Suppressor macrophage treated with lipopolysaccharide for 1 hour (primary cell): Measurements from ENCODE around the gene CFL1.
"Not testable (repeated sequence)": the region's sequence is repeated elsewhere in the genome, so short reads cannot be mapped to it uniquely, and the experiment has no call there.

Source experiments
- DNase-seq, 3 donors: peaks; one replicate each; pipeline ENCODE4 v3.0.0-alpha.2; 2020 to 2022

The CFL1 gene

DNA sequence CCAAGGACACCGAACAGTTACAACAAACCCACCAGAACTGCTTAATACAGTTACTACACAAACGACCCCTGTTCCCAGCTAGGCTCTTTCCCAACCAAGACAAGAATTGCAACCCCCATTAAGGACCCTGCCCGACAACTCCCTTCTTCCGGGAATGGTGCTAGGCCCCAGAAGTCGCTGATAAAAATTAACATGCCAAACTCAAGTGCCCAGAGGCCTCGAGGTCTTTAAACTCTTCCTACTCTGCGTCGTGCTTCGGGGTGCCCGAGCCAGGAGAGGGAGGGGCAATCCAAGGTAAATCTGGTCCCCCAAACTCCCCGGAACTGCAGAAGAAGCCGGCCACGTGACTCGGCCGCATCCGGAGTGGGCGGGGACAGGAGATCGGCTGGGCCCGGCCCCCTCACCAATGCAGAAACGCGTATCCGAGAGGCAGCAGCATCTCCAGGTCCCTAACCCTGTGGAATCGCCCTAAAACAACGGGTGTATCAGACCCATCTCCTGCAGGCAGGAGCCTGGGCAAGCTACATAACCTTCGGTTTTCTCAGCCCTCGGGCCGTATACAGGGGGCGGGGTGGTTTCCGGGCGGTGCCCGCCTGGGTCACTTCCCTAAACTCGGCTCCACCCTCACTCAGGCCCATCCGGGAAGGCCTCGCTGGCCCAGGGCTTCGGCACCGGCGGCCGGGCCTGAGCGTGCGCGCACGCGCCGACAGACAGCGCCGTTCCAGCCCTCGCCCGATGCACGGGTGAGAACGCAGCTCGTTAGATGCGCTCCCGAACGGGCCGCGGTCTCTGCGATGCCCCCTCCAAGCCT is 1.1 kb downstream of the CFL1 start:
- DNase-seq, result peak; percentile 90 to 95 (median 92)

- DNase-seq, result no peak
These were observed 2.0 kb downstream of the CFL1 start for GRCh38 chr11:65855927-65856363.

- no peak for DNase-seq
These were observed 2.8 kb downstream of the CFL1 start for GRCh38 chr11:65854852-65855837.

- DNase-seq, result no peak
These were observed 3.8 kb downstream of the CFL1 start for GRCh38 chr11:65854161-65854592.

GRCh38 chr11:65853246-65853979 is 4.6 kb downstream of the CFL1 start:
- DNase-seq, result no peak

DNA sequence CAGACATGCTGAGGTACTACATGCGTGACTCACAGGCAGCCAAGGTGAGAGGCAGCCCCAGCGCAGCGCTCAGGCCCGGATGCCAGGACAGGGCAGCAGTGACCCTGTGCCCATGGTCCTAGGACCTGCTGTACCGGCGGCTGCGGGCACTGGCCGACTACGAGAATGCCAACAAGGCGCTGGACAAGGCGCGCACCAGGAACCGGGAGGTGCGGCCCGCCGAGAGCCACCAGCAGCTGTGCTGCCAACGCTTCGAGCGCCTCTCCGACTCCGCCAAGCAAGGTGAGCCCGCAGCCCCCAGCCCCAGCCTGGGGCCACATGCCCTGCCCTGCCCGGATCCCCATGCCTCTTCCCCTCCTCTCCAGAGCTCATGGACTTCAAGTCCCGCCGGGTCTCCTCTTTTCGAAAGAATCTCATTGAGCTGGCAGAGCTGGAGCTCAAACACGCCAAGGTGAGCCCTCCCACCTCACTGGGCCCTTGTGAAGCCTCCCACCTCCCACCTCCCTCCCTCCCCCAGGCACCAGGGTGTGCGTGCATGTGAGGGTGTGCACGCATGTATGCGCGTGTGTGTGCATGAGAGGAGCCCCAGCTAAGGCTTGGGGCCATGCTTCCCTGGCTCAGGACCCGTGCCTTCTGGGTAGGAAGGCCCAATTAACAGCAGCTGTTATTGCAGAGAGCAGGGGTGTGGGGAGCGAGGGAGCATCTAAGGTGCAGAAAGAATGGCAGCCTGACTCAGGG is 5.3 kb downstream of the CFL1 start:
- no peak for DNase-seq

- no peak for DNase-seq
These were observed 6.0 kb downstream of the CFL1 start for GRCh38 chr11:65851811-65852507.

GRCh38 chr11:65851083-65851579 is 6.8 kb downstream of the CFL1 start:
- peak in 2 of 3 donors; percentile 24 to 41 for DNase-seq

- DNase-seq, result no peak
These were observed 7.5 kb downstream of the CFL1 start for GRCh38 chr11:65850217-65851082.

GRCh38 chr11:65849771-65850216 is 8.2 kb downstream of the CFL1 start:
- DNase-seq, result no peak

- no peak for DNase-seq
These were observed 8.6 kb downstream of the CFL1 start for GRCh38 chr11:65849366-65849765.

GRCh38 chr11:65848693-65849092 is 9.3 kb downstream of the CFL1 start:
- not testable (repeated sequence) for DNase-seq

DNA sequence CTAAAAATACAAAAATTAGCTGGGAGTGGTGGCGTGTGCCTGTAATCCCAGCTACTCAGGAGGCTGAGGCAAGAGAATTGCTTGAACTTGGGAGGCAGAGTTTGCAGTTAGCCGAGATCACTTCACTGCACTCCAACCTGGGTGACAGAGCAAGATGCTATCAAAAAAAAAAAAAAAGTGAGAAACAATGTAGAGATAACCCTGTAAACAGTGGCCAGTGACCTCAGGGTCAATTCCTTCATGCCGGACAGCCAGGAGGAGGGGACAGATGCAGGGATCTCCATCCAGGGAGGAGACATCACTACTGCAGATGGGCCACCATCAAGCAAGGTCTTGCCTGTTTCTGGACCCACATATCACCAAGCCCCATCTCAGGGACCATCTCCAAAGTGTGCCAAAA is 10.2 kb downstream of the CFL1 start:
- no peak for DNase-seq

- DNase-seq, result no peak
These were observed 13.6 kb downstream of the CFL1 start for GRCh38 chr11:65844231-65844872.

GRCh38 chr11:65843811-65844210 is 14.2 kb downstream of the CFL1 start:
- DNase-seq, result no peak

DNA sequence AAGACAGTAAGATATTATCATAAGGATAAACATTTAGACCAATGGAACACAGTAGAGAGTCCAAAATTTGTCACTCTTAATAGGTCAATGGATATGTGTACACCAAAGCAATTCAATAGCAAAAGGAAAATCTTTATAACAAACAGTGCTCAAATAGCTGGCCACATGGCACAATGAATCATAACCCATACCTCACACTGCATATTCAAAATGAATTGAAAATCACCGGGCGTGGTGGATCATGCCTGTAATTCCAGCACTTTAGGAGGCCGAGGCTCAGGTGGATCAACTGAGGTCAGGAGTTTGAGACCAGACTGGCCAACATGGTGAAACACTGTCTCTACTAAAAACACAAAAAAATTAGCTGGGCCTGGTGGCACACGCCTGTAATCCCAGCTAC is 15.8 kb downstream of the CFL1 start:
- no peak for DNase-seq

DNA sequence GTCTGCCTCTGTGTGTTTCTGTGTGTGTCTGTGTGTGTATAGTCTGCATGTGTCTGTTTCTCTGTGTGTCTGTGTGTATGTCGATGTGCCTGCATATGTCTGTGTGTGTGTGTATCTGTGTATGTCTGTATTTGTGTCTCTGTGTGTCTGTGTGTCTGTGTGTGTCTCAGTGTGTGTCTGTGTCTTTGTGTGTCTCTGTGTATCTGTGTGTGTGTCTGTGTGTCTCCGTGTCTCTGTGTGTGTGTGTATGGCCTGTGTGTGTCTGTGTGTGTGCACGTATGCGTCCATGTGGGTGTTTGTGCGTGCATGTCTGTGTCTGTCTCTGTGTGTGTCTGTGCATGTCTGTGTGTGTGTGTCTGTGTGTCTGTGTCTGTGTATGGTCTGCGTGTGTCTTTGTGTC is 23.8 kb downstream of the CFL1 start:
- DNase-seq, result no peak

- DNase-seq, result peak; percentile 95 to 97 (median 96)
These were observed 24.5 kb downstream of the CFL1 start, which contains the start of gene SNX32 for GRCh38 chr11:65833297-65834030. Gene SNX32, plus strand, starts transcription at chr11:65833963. Its CDS starts 103 bp downstream, at chr11:65834066.

- not testable (repeated sequence) for DNase-seq
These were observed 25.7 kb downstream of the CFL1 start for GRCh38 chr11:65832231-65832630.
